Activated T-cell treated with anti-CD3 and anti-CD28 coated beads, Interleukin-2, amount 50 U/mL, for 1 hour (primary cell): ENCODE results near the gene KAT8.
"Not testable (repeated sequence)": the region's sequence is repeated elsewhere in the genome, so short reads cannot be mapped to it uniquely, and the experiment has no call there.

ENCODE experiments used
- DNase-seq: peaks from one replicate; pipeline ENCODE4 v3.0.0-alpha.2; 2020

The KAT8 gene

DNA sequence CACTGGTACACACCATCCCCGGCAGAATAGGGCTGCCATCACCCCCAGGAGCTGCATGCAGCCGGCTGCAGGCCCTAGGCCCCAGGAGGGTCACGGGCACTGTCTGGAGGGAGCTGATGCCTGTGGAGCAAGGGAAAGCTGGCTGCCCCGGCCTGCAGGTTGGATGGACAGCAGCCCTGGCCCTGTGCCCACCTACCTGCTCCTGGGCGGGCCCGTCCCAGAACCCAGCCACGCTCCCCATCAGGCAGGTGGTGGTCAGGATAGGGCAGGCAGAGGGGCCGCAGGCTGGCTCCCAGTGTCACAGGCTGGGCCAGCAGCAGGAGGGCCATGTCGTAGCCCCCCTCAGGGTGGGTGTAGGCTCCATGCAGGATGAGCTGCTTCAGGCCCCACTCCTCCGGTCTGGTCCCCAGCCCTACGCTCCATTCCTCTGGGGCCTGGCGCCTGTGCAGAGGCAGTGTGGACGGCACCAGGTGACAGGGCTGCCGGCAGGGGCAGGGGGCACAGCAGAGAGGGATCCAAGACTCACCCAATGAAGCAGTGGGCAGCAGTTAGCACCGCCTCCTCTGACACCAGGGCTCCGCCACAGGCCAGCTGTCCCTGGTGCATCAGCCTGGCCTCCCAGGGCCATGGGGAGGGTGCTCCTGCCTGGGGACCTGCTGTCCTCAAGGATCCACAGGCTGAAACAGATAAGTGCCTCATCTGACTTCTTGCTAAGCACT is 32.7 kb upstream of the KAT8 start:
- no peak for DNase-seq

DNA sequence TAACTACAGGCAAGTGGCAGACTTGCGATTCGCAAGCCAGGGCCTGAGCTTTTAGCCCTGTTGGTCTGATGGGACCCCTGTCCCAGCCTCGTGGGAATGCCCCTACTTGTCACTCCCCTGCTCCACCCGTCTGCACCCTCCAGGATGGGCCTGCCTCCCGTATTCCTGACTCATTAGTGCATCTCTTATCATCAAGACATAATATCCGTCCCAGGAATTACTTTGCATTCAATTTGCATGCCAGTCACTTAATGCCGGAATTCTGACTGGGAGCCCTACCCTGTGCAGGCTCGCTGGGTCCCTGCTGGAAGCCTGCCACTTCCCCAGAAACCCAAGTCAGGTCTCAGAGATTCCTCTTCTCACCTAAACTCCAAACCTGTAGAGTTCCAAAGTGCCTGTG is 32.1 kb upstream of the KAT8 start:
- no peak for DNase-seq

DNA sequence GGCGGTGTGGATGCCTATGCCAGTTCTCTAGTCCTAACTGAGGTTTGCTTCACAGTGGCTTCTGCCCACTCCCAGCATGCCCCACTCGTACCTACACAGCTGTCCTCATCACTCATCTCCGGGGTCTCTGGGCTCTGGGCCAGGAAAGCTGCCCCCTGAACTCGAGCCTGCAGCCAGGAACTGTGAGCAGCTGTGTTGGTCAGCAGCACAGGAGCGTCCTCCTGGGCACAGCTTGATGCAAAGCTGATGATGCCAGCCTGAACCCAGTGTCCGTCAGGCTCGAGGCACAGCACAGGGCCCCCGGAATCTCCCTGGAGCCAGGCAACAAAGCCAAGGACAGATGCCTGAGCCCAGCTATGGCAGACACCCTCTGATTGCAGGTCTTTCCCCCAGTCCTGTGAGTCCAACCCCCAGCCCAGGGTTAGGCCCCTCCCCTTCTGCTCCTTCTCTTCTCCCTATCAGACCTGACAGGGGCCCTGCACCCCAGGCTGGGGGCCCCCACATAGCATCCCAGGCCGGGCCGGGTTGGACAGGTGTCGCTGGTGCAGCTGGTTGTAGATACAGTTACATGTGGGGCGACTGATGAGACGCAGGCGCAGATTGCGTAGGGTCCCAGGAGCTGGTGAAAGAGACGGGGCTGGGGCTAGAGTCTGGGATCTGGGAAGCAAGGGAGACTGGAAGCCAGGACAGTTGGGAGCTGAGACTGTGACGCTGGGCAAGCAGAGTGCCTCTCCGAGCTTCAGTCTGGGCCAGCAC is 31.4 kb upstream of the KAT8 start:
- DNase-seq, result no peak

DNA sequence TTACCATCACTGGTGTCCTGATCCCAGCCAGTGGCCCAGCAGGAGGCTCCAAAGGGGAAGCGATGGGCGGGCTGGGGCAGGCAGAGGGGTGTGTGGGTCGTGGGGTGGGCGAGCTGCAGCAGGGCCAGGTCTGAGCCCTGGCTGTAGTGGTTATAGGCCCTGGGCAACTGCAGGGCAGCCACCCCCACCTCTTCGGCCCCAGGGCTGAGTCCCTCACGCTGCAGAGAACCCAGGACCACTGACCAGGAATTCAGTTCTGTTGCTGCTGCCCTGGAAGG is 30.9 kb upstream of the KAT8 start:
- DNase-seq, result no peak

DNA sequence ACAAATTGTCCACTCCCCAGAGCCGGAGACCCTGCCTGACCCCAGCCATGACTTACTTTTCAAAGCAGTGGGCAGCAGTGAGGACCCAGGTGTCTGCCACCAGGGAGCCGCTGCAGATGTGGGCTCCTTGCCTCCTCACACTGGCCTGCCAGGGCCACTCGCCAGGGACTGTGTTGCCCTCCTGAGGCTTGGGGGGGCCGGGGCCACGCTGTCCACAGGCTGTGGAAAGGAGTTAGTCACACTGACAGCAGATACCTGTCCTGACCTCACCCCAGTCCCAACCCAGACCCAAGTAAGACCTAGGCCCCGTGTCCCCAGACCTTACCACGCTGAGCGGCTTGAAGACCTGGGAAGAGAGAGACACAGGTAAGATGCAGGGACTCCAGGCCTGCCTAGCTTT is 30.0 kb upstream of the KAT8 start:
- DNase-seq, result no peak

DNA sequence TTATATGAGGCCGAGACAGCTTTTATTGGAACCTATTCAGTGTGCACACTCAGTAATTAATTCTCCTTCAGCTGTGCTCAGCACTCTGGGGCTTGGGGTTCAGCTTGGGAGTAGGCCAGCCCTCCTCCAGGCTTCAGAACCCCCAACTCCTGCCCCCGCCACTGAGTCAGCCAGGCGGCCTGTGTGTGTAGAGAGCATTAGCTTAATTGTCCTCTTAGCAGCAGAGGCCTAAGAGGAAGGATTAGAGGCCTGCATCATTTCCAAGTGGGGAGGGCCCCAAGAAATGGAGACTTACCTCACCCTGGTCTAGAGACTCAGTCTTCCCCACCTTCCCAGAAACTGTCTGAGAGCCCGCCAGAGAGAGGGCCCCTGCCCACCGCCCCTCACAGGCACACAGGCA is 29.5 kb upstream of the KAT8 start:
- DNase-seq, result no peak

DNA sequence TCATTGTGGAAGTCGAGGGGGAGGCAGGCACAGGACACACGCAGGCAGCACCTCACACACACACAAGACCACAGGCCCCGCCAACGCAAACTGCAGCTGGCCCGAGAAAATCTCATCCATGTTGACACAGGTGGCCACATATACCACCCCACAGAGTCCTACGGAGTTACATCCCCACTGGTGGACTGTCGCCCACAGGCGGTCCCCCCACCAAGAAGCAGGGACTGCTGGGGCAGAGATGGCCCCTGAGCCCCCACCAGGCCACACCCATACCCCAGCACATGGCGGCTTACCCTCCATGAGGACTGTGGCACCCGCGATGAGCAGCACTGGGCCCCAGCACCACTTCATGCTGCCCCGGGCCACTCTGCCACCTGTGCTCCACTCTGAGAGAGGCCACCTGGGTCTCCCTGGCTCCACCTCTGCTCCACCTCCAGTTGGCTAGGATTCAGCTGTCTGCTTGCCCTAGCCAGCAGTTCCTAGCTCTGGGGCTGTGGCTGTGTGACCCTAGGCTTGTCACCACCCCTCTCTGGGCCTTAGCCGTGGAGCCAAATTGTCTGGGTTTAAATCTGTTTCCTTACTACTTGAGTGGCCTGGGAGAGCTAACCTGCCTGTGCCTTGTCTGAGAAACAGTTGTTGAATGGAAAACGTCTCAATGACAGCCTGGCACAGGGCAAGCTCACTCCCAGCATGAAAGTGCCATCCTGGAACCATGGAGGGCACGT is 28.8 kb upstream of the KAT8 start, which contains the start of gene PRSS53:
Gene PRSS53 (minus strand): TSS at position 485 of the 725 bp plus-strand sequence. CDS start 134 bp downstream, at position 351.
- no peak for DNase-seq

DNA sequence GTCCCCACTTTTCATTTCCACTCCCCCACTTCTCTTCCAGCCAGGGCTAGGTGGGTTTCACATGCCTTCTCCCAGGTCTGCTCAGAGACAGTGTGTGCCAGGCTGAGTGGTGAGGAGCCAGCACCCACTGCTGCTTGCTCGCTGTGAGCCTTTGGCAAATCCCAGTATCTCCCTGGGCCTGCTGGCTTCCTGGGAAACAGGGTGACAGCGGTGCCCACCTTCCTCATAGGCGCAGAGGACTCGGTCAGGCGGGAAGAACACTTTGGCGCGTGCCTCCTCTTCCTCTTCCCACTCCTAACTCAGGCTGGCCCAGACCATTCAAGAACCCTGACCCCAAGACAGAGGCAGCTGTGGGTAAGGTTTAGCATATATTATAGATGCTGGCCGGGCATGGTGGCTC is 28.3 kb upstream of the KAT8 start:
- no peak for DNase-seq

DNA sequence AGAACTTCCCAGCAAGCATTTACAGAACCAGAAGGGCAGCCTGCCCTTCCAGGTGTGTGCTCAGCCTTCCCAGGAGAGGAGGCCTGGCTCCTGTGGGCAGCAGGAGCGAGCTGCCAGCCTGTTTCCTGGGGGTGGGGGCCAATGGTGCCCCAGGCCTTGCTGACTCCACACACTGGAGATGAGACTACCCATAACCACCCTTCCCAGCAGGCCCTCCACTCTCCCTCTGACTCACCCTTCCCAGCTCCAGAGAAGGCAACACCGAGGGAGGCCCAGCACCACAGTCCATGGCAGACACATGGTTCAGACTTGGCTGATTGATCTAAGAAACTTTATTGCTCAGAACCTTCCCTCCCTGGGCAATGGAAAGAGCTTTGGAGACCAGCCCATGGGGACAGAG is 26.9 kb upstream of the KAT8 start:
- no peak for DNase-seq

DNA sequence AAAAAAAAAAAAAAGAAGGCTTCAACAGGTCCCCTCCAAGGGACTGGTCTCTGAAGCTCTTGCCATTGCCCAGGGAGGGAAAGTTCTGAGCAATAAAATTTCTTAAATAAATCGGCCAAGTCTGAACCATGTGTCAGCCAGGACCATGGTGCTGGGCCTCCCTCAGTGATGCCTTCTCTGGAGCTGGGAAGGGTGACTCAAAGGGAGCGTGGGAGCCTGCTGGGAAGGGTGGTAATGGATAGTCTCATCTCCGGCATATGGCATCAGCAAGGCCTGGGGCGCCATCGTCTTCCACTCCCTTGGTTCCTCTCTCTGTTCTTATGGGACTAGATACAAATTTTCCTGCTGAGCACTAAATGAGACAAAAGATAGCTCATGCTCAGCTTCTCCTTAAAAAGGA is 25.1 kb upstream of the KAT8 start:
- no peak for DNase-seq

DNA sequence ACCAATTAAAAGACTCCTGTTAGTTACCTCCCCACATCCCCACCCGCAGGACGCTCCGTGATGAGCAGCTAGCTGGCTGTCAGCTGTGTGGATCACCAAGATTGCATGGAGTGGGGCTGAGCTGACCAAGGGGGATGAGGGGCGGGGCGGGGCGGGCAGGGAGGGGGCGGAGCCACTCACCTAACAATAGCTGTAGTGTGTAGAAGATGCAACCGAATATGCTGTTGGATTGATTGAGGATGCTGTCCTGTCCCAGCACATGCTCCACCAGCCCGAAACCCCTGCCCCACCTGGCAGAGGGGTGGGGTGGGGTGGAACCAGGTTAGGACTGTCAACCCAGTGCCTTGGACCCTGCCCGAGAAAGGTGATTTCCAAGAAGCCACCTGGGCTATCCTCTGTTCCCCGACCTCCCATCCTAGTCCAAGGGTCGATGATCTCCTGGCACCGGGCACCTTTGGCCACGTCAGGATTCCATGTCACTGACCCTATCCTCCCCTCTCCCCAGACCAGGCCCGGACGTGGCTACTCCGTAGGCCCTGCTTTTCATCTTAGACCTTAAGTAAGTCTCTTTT is 24.2 kb upstream of the KAT8 start:
- no peak for DNase-seq

DNA sequence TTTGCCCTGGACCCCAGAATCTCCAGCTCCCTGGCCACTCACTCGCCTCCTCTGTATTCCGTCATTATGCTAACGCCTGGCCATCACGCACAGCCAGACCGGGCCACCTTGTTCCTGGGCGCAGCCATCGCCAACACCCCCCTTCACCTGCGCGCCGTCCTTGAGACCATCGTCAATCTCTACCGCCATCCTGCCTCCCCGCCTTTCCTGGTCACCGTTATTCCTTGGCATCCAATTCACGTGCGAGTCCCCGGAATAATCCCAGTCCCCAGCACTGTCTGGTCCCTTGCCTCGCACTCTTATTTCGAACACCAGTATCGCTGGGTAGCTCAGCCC is 23.4 kb upstream of the KAT8 start:
- DNase-seq, result no peak

DNA sequence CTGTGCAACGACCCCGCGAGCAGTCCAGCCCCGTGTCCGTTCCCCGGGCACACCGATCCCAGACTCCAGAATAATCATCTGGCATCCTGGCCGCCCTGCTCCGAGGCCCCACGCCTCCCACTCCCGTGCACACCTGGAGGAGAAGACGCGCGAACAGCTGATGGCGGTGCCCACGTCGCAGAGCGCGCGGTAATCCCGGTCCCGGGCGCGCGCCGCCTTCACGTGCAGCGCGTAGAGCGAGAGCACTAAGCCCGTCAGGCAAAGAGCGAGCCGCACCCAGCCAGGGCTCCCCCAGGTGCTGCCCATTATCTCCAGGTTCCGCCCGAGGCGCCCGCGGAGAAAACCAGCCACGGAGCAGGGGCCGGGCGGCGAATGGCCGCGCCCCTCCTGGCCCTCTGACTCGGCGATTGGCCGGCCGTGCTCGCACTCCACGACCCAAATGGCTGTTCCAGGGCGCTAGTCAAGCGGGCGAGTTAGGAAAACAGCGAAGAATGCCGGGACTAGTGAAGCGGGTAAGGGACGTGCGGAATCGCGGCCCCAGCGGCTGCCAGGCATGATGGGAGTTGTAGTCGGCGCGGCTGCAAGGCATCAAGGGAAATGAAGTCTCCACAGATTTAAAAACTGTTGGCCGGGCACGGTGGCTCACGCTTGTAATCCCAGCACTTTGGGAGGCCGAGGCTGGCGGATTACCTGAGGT is 22.9 kb upstream of the KAT8 start, which contains the start of gene VKORC1:
Gene VKORC1 (minus strand): TSS at position 374 of the 697 bp plus-strand sequence. CDS start 68 bp downstream, at position 306.
- peak; percentile 86 for DNase-seq

DNA sequence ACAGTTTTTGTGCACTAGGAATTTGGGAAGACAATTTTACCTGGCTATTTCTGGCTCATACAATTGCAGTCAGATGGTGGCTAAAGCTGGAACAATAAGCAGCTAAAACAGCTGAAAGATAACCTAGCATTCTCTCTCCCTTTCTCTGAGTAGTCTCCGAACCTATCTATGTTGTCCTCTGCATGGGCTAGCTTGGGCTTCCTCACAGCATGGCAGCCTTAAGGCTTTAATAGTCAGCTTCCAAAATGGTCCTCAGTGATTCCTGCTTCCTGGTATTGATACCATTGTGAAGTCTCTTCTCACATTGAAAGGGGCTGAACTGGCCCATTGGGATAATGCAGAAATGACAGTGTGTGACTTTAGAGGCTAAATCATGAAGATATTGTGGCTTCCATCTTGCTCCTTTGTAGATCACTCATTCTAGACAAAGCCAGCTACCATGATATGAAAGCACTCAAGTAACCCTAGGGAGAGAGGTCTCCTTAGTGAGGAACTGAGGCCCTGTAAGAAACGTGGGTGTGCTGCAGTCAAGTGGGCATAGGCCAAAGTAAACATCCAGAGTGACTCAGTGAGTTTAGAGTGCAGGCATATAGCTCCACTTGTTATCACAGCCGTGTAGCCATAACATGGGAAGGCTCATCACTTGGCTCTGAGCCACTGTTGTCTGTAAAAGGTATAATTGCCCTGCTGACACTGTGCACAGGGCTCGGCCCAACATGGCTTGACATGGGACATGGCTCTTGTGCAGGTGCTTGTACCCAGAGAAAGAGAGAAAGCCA is 17.4 kb upstream of the KAT8 start:
- DNase-seq, result no peak

DNA sequence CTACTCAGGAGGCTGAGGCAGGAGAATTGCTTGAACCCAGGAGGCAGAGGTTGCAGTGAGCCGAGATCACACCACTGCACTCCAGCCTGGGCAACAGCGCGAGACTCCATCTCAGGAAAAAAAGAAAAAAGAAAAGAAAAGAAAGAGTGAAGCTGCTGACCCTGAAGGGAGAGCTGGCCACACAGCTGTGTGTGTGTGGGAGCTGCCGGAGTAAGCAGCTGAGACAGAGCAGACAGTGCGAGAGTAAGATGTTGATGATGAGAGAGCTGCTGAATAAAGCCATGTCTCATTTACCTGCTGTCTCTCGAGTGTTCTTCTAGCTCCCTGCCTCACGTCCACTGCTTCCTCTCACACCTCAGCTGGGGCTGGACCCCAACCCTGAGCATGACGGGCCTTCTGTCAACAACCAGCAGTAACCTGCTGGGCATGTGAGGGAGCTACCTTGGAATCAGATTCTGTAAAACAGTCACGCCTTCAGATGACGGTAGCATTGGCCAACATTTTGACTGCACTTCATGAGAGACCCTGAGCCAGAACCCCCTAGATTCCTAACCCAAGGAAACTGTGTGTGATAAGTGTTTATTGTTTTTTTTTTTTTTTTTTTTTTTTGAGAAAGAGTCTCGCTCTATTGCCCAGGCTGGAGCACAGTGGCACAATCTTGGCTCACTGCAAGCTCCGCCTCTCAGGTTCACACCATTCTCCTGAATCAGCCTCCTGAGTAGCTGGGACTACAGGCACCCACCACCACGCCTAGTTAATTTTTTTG is 16.4 kb upstream of the KAT8 start:
- DNase-seq, result not testable (repeated sequence)

DNA sequence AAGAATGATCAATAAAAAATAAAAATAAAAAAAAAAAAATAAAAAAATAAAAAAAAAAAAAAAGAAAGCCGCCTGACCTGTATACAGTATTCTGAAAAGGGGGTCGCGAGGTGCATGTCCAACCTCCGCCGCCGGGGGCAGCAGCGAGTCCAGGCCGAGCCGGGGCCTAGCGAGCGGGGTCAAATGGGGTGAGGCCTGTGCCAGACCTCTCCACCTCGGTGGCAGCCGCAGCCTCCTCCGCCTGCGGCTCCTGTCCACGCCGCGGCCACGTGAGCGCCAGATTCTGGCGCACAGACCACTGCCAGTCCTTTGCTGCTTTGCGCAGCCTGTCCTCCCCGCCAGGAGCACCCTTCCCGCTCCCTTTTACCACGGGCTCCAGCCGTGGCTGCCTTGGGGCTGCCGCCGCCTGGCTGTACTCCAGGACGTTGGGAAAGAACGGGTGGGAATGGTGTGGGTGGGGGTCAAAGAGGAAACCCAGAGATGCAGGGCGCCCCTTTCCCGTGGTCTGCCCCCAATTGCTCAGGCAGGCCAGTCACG is 11.7 kb upstream of the KAT8 start:
- peak; percentile 83 for DNase-seq

DNA sequence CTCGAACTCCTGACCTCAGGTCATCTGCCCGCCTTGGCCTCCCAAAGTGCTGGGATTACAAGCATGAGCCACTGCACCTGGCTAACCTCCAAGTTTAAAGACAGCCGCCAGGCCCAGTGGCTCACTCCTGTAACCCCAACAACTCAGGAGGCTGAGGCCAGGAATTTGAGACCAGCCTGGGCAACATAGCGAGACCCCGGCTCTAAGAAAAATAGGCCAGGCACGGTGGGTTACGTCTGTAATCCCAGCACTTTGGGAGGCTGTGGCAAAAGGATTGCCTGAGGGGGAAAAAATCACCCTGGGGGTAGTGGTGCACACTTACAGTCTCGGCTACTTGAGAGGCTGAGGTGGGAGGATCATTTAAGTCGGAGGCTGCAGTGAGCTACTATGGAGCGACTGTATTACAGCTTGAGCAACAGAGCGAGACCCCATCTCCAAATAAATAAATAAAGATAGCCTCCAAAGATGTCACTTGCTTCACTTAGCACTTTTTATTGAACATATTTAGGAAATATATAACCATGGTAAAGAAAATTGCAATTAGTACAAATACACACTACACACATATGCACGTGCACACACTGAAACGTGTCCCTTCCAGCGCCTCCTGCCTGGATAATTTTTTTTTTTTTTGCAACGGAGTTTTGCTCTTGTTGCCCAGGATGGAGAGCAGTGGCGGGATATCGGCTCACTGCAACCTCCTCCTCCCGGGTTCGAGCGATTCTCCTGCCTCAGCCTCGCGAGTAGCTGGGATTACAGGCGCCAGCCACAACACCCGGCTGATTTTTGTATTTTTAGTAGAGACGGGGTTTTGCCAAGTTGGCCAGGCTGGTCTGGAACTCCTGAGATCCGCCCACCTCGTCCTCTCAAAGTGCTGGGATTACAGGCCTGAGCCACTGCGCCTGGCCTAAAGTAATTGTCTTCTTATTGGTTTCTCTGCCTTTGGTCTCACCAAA is 10.7 kb upstream of the KAT8 start:
- no peak for DNase-seq

DNA sequence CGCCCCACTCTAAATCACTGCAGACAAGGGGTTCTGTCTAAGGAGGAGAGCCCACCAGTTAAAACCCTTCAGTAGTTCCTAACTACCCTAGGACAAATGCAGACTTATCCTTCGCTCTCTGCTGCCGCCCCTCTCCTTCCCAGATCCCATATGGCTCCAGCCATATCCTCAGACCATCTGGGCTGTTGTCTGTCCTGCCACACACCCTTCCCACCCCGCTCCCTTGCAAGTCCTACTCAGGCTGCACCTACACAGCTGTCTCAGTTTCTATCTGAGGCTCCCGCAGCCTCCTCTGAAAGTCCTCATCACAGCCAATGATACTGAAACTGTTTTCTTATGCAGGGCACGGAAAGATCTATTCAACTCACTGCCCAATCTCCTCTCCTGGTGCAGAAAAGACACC is 10.0 kb upstream of the KAT8 start:
- DNase-seq, result no peak

DNA sequence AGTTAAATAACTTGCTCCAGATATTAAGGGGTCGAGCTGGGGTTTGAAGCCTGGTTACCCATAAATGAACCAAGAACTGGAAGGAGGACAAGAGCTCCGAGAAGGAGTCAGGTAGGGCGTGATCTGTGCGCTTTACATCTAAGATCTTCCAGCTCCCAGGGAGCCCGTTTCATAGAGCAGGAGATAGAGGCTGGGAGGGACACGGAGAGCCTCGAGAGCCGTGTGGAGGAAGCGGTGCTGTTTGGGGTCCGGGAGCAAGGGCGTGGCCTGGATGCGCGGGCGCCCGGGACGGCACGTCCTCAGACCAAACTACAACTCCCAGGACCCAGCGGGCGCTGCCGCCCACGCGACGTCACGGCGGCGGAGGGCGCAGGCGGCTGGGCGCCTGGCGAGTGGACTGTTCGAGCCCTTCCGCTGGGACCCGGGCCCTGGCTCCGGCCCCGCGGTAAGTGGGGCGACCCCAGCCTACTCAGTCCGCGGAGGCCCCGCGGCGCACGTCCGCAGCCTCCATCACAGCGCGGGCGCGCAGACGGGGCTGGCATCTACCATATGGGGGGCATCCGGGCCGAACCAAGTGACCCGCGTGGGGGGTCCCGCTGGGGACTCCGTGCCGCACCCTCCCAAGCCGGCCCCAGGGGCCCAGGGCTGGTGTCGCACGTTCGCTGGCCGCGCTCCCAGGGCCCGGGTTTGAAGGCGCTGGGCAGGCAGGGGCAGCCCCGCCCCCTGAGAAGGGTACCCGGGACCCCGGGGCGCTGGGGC is 9.2 kb upstream of the KAT8 start, which contains the start of gene BCKDK:
Gene BCKDK (plus strand): TSS at position 352 of the 759 bp plus-strand sequence. CDS start 838 bp downstream, outside the sequence.
- DNase-seq, result peak; percentile 70
